Ovary (tissue), 3 donors: Measurements from ENCODE around the gene TTC38.

ENCODE experiments used
- CTCF ChIP-seq, 3 donors: fragments of 450-650 bp in 2 of 3; fragments of 200-600 bp in 1 of 3; IDR thresholded peaks; one replicate each; pipeline versions ENCODE4 v1.5.1 to v1.8.0; 2016 to 2022; ENCODE audit warnings: antibody characterized with exemption in 3 of 3, mild to moderate bottlenecking in 1 of 3
- EP300 ChIP-seq: sonication (generic); formaldehyde crosslinking; IDR thresholded peaks from one replicate; pipeline ENCODE4 v1.6.1; 2017; ENCODE audit warnings: antibody characterized with exemption
- donor health status: DM: no; HTN: no; CAD: no.

- TF ChIP-seq EP300 (no peak), CTCF (IDR thresholded peaks at IDR 0.05) (no peak)
Measured at GRCh38 chr22:46224898-46225290, 42.9 kb upstream of the TTC38 start.
